ENCODE data around the gene UBE3B.

UBE3B gene

DNA sequence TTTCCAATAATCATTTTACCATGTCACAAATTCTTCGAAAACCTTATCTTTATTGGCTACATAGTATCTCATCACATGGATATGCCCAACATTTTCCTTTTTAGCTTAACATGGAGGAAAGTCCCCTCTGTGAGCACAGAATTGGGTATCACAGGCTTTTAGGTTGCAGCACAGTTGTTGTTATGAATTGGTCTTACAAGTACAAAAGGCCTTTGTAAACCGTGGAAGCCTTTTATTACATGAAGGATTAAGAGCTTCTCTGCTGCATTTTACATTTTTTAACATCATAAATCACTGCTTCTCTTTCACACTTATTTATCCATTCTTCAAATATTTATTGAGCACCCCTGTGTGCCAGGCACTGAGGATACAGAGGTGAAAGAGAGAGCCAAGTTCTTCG is 26.2 kb downstream of the UBE3B start:
- TF ChIP-seq, protein P1, sequence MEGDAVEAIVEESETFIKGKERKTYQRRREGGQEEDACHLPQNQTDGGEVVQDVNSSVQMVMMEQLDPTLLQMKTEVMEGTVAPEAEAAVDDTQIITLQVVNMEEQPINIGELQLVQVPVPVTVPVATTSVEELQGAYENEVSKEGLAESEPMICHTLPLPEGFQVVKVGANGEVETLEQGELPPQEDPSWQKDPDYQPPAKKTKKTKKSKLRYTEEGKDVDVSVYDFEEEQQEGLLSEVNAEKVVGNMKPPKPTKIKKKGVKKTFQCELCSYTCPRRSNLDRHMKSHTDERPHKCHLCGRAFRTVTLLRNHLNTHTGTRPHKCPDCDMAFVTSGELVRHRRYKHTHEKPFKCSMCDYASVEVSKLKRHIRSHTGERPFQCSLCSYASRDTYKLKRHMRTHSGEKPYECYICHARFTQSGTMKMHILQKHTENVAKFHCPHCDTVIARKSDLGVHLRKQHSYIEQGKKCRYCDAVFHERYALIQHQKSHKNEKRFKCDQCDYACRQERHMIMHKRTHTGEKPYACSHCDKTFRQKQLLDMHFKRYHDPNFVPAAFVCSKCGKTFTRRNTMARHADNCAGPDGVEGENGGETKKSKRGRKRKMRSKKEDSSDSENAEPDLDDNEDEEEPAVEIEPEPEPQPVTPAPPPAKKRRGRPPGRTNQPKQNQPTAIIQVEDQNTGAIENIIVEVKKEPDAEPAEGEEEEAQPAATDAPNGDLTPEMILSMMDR (IDR thresholded peaks at IDR 0.05) = no peak
- Histone ChIP-seq H3K4me1 (no peaks in the 10 kb centered on the region), H2AFZ (no peak overlapping the region), H3K9ac (no peak overlapping the region), H3K27me3 (ENCODE audit: control insufficient read depth, insufficient read depth, low read length) (no peaks in the 10 kb centered on the region), H3K27ac (no peak overlapping the region), H3K79me2 (no peaks in the 10 kb centered on the region), H3K4me2 (ENCODE audit: low read length) (no peak overlapping the region), H3K4me3 (ENCODE audit: low read depth, low read length) (no peak overlapping the region), H3K36me3 (ENCODE audit: control insufficient read depth, insufficient read depth, low read length) (no peaks in the 10 kb centered on the region), H3K9me3 (ENCODE audit: control insufficient read depth, low read length) (no peaks in the 10 kb centered on the region)

DNA sequence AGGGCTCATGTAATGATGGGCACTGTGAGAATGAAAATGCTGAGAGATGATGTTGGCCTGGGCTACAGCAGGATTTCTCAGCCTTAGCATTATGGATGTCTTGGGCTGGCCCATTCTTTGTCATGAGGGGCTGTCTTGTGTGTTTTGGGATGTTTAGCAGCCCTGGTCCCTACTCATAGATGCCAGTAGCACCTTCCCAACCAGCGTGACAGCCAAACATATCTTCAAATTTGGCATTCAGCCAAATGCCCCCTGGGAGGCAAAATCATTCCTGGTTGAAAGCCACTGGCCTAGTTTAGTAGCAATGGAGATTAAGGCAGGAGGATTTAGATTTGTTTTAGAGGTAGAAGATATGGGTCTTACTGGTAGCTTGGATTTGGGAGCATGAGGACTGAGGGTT is 26.6 kb downstream of the UBE3B start:
- no peaks in the 10 kb centered on the region for H3K27me3 ChIP-seq (ENCODE audit: control insufficient read depth, insufficient read depth, low read length)
- no peak overlapping the region for H3K4me3 ChIP-seq (ENCODE audit: low read depth, low read length)
- TF ChIP-seq, protein P1 (IDR thresholded peaks at IDR 0.05) = no peak
- no peaks in the 10 kb centered on the region for H3K36me3 ChIP-seq (ENCODE audit: control insufficient read depth, insufficient read depth, low read length)
- no peak overlapping the region for H2AFZ ChIP-seq
- no peak overlapping the region for H3K9ac ChIP-seq
- H3K4me2 ChIP-seq (ENCODE audit: low read length) = no peak overlapping the region
- no peaks in the 10 kb centered on the region for H3K79me2 ChIP-seq
- no peaks in the 10 kb centered on the region for H3K9me3 ChIP-seq (ENCODE audit: control insufficient read depth, low read length)
- no peak overlapping the region for H3K27ac ChIP-seq
- no peaks in the 10 kb centered on the region for H3K4me1 ChIP-seq

DNA sequence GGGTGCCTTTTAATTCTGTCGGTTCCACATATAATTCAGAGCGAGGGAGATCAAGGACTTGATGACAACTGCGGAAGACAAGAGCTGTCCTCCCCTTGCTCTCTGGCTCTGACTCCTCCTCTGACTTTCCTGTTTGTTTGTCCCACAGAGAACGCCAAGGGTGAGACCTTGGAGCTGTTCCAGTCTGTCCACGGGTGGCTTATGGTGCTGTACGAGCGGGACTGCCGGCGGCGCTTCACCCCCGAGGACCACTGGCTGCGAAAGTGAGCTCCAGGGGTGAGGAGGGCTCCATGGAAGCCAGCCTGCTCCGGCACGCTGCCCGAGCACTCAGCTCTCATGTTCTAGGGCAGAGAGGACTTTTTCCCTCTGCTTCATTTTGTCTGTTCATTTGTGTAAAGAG is 32.8 kb downstream of the UBE3B start:
- no peaks in the 10 kb centered on the region for H3K36me3 ChIP-seq (ENCODE audit: control insufficient read depth, insufficient read depth, low read length)
- H3K27ac ChIP-seq = no peak overlapping the region

DNA sequence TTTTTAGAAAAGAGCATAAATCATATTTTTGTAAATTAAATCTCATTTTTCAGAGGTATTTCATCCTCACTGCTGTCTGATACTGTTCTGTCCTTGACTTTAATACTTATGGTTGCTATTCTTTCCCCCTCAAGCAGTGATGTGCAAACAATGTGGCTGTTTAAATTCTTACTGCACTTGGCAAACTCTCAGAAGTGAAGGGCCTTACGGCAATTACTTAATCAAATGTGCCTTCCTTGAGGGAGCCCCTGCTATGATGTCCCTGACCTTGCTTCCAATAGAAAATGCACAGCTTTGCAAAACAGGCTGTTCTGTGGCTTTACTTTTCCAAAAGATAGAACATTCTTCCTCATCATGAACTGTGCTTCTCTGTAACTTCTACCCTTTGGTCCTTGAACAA is 35.2 kb downstream of the UBE3B start:
- Histone ChIP-seq H3K9me3 (ENCODE audit: control insufficient read depth, low read length) (no peaks in the 10 kb centered on the region), H3K4me1 (no peaks in the 10 kb centered on the region), H3K36me3 (ENCODE audit: control insufficient read depth, insufficient read depth, low read length) (no peaks in the 10 kb centered on the region), H3K9ac (no peak overlapping the region), H2AFZ (no peak overlapping the region), H3K4me2 (ENCODE audit: low read length) (no peak overlapping the region), H3K27ac (no peak overlapping the region), H3K27me3 (ENCODE audit: control insufficient read depth, insufficient read depth, low read length) (no peaks in the 10 kb centered on the region), H3K4me3 (ENCODE audit: low read depth, low read length) (no peak overlapping the region), H3K79me2 (no peaks in the 10 kb centered on the region)
- TF ChIP-seq, protein P1 (IDR thresholded peaks at IDR 0.05) = no peak

More for the DNA sequence above, 32.8 kb downstream of the UBE3B start:
- H3K4me1 ChIP-seq = no peaks in the 10 kb centered on the region
- TF ChIP-seq, protein P1 (IDR thresholded peaks at IDR 0.05) = no peak
- H3K4me3 ChIP-seq (ENCODE audit: low read depth, low read length) = no peak overlapping the region
- H3K4me2 ChIP-seq (ENCODE audit: low read length) = no peak overlapping the region
- H3K9me3 ChIP-seq (ENCODE audit: control insufficient read depth, low read length) = no peaks in the 10 kb centered on the region
- H3K27me3 ChIP-seq (ENCODE audit: control insufficient read depth, insufficient read depth, low read length) = no peaks in the 10 kb centered on the region
- H3K79me2 ChIP-seq = no peaks in the 10 kb centered on the region
- H3K9ac ChIP-seq = no peak overlapping the region
- no peak overlapping the region for H2AFZ ChIP-seq

DNA sequence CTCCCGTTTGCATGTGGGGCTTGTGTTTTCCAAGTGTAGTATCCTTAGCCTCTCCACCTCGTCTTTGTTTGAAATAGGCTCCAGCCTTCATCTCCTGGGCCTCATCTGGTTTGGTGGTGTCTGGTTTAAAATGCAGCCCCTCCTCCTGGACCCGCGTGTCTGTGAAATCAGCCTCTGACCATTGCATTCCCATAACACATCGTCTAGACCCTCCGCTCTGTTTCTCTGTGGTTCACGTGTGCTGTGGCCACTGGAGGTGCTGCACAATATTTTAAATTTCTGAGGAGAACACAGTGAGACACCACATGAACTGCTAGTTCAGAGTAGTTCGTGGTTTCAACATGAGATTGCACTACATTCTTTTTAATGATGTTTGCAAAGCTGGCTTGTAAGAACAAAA is 35.6 kb downstream of the UBE3B start:
- H3K27me3 ChIP-seq (ENCODE audit: control insufficient read depth, insufficient read depth, low read length) = no peaks in the 10 kb centered on the region
- TF ChIP-seq, protein P1 (IDR thresholded peaks at IDR 0.05) = no peak
- H2AFZ ChIP-seq = no peak overlapping the region
- H3K4me1 ChIP-seq = no peaks in the 10 kb centered on the region
- no peak overlapping the region for H3K4me3 ChIP-seq (ENCODE audit: low read depth, low read length)
- H3K9ac ChIP-seq = no peak overlapping the region
- H3K9me3 ChIP-seq (ENCODE audit: control insufficient read depth, low read length) = no peaks in the 10 kb centered on the region
- H3K27ac ChIP-seq = no peak overlapping the region
- no peak overlapping the region for H3K4me2 ChIP-seq (ENCODE audit: low read length)
- H3K79me2 ChIP-seq = no peaks in the 10 kb centered on the region
- H3K36me3 ChIP-seq (ENCODE audit: control insufficient read depth, insufficient read depth, low read length) = no peaks in the 10 kb centered on the region
